Regular cardiac myocyte (primary cell): ENCODE data around the gene YWHAQ. TPM values are rescaled to one million over a fixed set of nuclear protein-coding genes. Genes with fewer than 3 reads are reported as not detected.

Experiments
- total RNA-seq: library from RNA; depleted of rRNA; stranded (reverse); fragments of >200 nt; gene quantifications from 2 replicates; pipeline ENCODE4 v1.2.3, GENCODE V29; 2014

YWHAQ gene
- total RNA-seq: 206 and 224 TPM in 2 replicates

DNA sequence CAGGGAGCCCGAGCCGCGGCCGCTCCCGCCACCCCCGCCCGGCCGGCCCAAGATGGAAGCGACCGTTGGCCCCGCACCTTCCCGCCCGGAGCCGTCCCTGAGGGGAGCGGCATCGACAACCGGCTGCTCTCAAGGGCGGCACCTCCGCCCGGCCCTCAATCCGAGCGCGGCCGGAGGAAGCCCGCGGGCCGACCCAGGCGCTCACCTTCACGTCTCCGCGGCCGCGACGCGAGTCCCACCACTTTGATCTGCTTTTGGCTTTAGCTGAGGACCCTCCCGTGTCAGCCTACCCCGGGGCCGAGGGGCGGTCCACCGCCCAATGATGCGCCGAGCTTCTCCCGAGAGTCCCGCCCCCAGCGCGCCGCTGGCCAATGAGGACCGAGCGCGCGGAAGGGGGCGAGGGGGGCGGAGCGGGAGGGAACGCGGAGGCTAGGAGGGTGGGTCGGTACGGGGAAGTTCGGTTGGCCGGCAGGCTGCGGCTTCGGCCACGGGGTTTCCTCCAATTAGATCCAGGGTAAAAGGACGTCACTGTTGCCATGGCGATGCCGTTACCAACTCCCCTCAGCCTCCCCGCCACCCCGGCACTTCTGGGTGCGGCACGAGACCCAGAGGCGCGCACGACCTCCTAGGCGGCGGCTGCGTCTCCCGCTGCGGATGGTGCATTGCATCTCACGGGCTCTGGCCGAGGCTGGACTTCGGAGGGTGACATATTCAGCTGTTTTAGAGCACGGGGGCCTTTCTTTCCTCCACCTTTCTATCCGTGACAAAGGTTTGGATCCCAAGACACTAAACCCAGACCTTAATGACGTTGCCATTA lies at the start of gene YWHAQ:
YWHAQ (minus strand) TSS at position 262 of the 817 bp plus-strand sequence. CDS start 545 bp downstream, outside the sequence.

DNA sequence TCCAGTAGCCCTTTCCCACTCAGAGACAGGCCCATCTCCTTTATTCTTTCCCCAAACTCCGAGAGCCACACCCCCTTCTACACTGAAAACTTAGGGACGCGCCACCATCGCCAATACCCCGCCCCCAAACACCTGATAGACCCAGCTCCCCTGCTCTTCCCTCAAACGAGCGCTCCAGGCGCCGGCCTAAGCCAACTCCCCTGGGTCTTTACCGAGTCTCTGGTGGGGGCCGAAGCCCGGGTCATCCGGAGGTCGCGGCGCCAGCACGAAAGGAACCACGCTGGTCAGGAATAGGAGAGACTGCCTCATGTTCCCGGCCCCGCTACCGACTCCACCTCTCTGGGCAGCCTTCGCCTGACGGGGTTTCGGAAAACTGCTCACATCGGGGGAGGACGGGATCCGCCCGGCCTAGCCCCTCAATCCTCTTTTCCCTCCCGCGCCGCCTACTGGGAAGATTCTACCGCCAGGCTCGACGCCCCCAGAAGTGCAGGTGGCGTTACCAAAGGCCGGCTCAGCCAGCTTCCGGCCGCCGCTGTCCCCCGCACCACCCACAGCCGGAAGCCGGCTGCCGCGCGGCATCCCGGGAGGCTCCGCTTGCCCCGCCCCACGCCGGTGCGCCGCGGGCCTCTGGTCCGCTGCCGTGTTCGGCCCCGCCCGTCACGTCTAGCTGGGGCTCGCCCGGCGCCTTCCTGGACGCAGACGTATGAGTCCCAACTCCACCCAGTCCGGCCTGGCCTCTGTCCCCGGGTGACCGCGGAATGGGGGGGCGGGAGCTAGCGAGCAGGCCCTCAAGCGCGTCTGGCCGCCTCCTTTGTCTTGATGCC lies 75.3 kb downstream of the YWHAQ start, which contains the start of gene ADAM17:
ADAM17 (minus strand) TSS at position 534 of the 824 bp plus-strand sequence; CDS start at position 309, 225 bp downstream.

Other genes with a start within 250 kb of the YWHAQ start
- 29.9 and 81.9 TPM in 2 replicates for gene ITGB1BP1, start 207.5 kb downstream of the YWHAQ start, total RNA-seq
- gene CPSF3, start 207.3 kb downstream of the YWHAQ start, total RNA-seq: 54.4 and 65.8 TPM in 2 replicates
- 50.2 and 56.4 TPM in 2 replicates for gene IAH1, start 156.4 kb downstream of the YWHAQ start, total RNA-seq
- 35.7 and 80.1 TPM in 2 replicates for gene ADAM17, start 75.2 kb downstream of the YWHAQ start, total RNA-seq
- 18.3 and 30.3 TPM in 2 replicates for gene TAF1B, start 212.5 kb upstream of the YWHAQ start, total RNA-seq